Activated T-cell treated with anti-CD3 and anti-CD28 coated beads, Interleukin-2, amount 50 U/mL, for 4 hours (primary cell): ENCODE data around the gene PCNP. TPM values are rescaled to one million over a fixed set of nuclear protein-coding genes. Genes with fewer than 3 reads are reported as not detected.
A peak's percentile ranks its signal among the peaks of the same experiment; 100 is the strongest.
"Not testable (repeated sequence)": the region's sequence is repeated elsewhere in the genome, so short reads cannot be mapped to it uniquely, and the experiment has no call there.

Experiments
- ATAC-seq, 2 donors: fragments of 200-7000 bp; cut with Tn5 transposase; one replicate each; pipeline ENCODE4 v1.10.0; 2021
- DNase-seq: peaks from one replicate; pipeline ENCODE4 v3.0.0-alpha.2; 2020
- H3K27me3 Mint-ChIP-seq: one replicate; pipeline ENCODE4 v1.8.0; 2021; ENCODE audit warnings: low read depth, mixed read lengths
- H3K36me3 Mint-ChIP-seq: one replicate; pipeline ENCODE4 v1.8.0; 2022; ENCODE audit warnings: mixed read lengths; ENCODE audit not compliant: insufficient read depth
- H3K4me1 Mint-ChIP-seq: one replicate; pipeline ENCODE4 v1.8.0; 2021; ENCODE audit warnings: low read depth, mixed read lengths
- H3K4me3 Mint-ChIP-seq: one replicate; pipeline ENCODE4 v1.8.0; 2021; ENCODE audit warnings: mild to moderate bottlenecking, moderate library complexity, mixed read lengths
- H3K9me3 Mint-ChIP-seq: one replicate; pipeline ENCODE4 v1.8.0; 2021; ENCODE audit warnings: mixed read lengths
- total RNA-seq, 3 donors: library from RNA; stranded (reverse); gene quantifications; one replicate each; pipeline ENCODE4 v1.2.1, GENCODE V29; 2021

PCNP gene
- total RNA-seq, 3 donors from 2014 or later, result 186 to 195 (median 191) TPM

DNA sequence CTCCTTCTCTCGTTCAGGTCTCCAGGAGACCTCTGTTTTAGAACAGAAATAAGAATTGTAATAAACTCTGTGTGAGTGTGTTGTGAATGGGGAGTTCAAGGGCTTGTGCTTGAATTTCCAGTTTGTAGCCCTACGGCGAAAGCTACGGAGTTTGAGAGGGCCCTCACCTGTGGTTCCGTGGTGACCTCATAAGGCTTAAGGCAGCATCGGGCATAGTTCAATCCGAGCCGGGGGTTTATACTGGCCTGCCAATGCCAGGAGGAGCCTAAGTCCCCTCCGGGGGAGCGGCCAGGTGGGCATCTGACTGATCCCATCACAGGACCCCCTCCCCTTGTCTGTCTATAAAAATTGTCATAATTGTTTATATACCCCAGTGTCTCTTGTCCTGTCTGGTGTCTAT is 59.2 kb downstream of the PCNP start:
- no peak for ATAC-seq
- H3K9me3 Mint-ChIP-seq, result no peaks in the 10 kb centered on the region
- DNase-seq, result no peak
- no peaks in the 10 kb centered on the region for H3K36me3 Mint-ChIP-seq
- H3K4me1 Mint-ChIP-seq, result peaks cover 2% of the 10 kb centered on the region
- H3K27me3 Mint-ChIP-seq, result no peaks in the 10 kb centered on the region
- H3K4me3 Mint-ChIP-seq, result no peak overlapping the region

DNA sequence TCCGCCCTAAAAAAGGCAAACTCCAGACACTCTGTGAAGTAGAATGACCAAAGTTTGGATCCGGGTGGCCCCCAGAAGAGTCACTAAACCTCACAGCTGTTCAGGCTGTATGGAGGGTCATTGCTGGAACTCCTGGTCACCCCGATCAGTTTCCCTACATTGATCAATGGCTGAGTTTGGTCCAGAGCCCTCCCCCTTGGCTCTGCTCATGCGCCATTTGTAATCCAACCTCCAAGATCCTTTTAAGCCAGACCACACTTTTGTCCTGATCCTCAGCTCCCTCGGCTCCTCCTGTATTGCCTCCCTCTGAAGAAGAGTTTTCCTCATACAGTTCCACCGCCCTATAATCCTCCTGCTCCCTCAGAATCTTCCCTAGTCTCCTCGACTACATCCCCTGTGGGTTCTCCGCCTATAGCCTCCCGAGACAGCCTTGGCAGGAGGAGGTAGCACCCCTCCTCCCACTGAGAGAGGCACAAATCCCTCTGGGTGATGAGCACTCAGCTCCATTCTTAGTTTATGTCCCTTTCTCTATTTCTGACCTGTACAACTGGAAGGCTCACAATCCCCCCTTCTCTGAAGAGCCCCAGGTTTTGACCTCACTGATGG is 60.7 kb downstream of the PCNP start:
- no peaks in the 10 kb centered on the region for H3K9me3 Mint-ChIP-seq
- DNase-seq (no peak), ATAC-seq (no peak)
- peaks cover 2% of the 10 kb centered on the region for H3K4me1 Mint-ChIP-seq
- H3K36me3 Mint-ChIP-seq, result no peaks in the 10 kb centered on the region
- H3K4me3 Mint-ChIP-seq, result no peak overlapping the region
- H3K27me3 Mint-ChIP-seq, result no peaks in the 10 kb centered on the region

DNA sequence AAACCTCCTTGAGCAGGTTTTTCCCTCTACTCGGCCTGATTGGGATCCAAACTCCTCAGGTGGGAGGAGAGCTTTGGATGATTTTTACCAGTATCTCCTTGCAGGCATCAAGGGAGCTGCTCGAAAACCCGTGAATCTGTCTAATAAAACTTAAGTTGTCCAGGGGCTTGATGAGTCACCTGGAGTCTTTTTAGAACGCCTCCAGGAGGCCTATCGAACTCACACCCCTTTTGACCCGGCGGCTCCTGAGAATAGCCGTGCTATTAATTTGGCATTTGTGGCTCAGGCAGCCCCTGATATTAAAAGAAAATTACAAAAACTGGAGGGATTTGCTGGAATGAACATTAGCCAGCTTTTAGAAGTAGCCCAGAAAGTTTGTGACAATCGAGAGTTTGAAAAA is 61.4 kb downstream of the PCNP start:
- DNase-seq (no peak), ATAC-seq (no peak)
- H3K36me3 Mint-ChIP-seq, result no peaks in the 10 kb centered on the region
- H3K4me3 Mint-ChIP-seq, result no peak overlapping the region
- peaks cover 2% of the 10 kb centered on the region for H3K4me1 Mint-ChIP-seq
- H3K27me3 Mint-ChIP-seq, result no peaks in the 10 kb centered on the region
- H3K9me3 Mint-ChIP-seq, result no peaks in the 10 kb centered on the region

DNA sequence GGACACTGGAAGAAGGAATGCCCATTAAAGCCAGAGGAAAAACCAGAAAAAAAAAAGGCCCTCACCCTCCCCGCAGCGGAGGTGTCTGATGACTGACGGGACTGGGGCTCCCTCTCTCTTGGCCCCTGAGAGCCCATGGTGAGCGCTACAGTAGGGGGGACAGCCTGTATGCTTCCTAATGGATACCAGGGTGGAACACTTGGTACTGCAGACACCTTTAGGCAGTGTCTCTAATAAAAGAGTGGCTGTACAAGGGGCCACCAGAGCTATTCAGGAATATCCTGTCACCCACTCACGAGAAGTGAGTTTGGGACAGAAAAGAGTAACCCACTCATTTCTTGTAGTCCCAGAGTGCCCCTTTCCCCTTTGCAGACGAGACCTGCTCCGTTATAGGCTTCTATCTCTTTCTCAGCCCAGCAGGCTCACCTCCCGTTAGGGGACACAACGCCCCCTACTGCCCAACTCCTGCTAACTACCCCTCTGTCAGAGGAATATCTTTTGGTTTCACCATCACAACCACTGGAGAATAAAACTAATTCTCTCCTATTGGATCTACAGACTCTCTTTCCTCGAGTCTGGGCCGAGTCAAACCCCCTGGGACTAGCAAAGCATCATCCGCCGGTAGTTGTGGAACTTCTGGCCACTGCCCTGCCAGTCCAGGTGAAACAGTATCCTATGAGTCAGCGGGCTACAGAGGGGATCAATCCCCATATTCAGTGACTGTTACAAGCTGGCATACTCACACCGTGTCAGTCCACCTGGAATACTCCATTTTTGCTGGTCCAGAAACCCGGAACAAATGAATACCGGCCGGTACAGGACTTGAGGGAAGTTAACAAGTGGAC is 62.2 kb downstream of the PCNP start:
- Mint-ChIP-seq H3K4me1 (peaks cover 2% of the 10 kb centered on the region), H3K36me3 (no peaks in the 10 kb centered on the region), H3K4me3 (no peak overlapping the region), H3K27me3 (no peaks in the 10 kb centered on the region), H3K9me3 (no peaks in the 10 kb centered on the region)
- peak; percentile 83 to 86 for ATAC-seq
- DNase-seq, result peak; percentile 64

DNA sequence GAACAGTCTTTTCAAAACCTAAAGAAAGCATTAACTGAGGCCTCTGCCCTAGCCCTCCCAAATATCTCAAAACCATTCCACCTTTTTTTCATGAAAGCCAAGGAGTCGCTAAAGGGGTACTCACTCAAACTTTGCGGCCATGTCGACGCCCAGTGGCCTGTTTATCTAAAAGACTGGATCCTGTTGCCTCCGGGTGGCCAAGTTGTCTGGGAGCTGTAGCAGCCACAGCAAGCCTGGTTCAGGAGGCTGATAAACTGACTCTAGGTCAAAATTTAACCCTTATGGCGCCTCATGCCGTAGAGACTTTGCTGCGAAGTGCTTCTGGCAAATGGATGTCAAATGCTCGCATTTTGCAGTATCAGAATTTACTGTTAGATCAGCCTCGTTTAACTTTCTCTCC is 63.5 kb downstream of the PCNP start:
- Mint-ChIP-seq H3K4me3 (no peak overlapping the region), H3K4me1 (peaks cover 2% of the 10 kb centered on the region), H3K27me3 (no peaks in the 10 kb centered on the region), H3K9me3 (no peaks in the 10 kb centered on the region), H3K36me3 (no peaks in the 10 kb centered on the region)
- DNase-seq (no peak), ATAC-seq (no peak)

DNA sequence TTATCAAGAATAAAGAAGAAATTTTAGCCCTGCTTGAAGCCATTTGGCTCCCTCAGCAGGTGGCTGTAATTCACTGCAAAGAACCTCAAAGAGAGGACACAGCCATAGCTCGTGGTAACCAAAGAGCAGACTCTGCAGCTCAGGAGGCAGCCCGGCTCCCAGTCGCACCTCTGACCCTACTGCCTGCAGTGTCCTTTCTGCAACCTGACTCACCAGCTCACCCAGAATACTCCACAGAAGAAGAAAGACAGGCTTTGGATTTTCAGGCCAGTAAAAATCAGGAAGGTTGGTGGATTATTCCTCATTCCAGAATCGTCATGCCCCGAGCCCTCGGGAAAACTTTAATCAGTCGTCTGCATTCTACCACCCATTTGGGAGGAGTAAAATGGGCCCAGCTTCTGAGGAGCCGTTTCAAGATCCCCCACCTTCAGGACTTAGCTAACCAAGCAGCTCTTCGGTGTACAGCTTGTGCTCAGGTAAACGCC is 64.3 kb downstream of the PCNP start:
- H3K36me3 Mint-ChIP-seq, result no peaks in the 10 kb centered on the region
- ATAC-seq (no peak), DNase-seq (no peak)
- peaks cover 8% of the 10 kb centered on the region for H3K4me1 Mint-ChIP-seq
- no peaks in the 10 kb centered on the region for H3K27me3 Mint-ChIP-seq
- H3K9me3 Mint-ChIP-seq, result no peaks in the 10 kb centered on the region
- no peak overlapping the region for H3K4me3 Mint-ChIP-seq

DNA sequence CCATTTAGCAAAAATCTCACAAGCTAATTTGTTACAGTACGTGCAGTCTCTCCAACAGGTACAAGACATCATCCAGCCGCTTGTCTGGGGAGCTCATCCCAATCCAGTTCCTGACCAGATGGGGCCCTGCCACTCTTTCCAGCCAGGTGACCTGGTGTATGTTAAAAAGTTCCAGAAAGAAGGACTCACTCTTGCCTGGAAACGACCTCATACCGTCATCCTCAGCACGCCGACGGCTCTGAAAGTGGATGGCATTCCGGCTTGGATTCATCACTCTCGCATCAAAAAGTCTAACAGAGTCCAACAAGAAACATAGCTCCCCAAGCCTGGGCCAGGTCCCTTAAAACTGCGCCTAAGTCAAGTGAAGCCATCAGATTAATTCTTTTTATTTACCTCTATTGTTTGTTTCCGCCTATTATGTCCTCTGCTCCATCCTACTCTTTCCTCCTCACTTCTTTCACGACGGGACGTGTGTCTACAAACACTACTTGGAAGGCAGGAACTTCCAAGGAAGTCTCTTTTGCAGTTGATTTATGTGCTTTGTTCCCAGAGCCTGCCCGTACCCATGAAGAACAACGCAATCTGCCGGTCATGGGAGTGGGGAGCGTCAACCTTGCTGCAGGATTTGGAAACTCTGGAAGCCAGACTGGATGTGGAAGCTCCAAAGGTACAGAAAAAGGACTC is 65.4 kb downstream of the PCNP start:
- Mint-ChIP-seq H3K9me3 (no peaks in the 10 kb centered on the region), H3K4me1 (peaks cover 19% of the 10 kb centered on the region), H3K36me3 (no peaks in the 10 kb centered on the region), H3K27me3 (no peaks in the 10 kb centered on the region), H3K4me3 (no peak overlapping the region)
- no peak for ATAC-seq
- no peak for DNase-seq

DNA sequence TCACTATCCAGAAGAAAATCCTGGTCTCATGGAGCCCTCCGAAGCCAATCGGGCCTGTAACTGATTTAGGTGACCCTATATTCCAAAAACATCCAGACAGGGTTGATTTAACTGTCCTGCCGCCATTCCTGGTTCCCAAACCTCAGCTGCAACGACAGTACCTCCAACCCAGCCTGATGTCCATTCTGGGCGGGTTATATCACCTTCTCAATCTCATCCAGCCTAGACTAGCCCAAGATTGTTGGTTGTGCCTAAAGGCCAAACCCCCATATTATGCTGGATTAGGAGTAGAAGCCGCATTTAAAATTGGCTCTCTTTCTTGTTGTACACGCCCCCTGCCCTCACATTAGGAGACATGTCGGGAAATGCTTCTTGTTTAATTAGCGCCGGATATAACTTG is 66.3 kb downstream of the PCNP start:
- no peak for ATAC-seq
- no peak for DNase-seq
- Mint-ChIP-seq H3K4me3 (no peak overlapping the region), H3K36me3 (no peaks in the 10 kb centered on the region), H3K9me3 (no peaks in the 10 kb centered on the region), H3K4me1 (peaks cover 28% of the 10 kb centered on the region), H3K27me3 (no peaks in the 10 kb centered on the region)

DNA sequence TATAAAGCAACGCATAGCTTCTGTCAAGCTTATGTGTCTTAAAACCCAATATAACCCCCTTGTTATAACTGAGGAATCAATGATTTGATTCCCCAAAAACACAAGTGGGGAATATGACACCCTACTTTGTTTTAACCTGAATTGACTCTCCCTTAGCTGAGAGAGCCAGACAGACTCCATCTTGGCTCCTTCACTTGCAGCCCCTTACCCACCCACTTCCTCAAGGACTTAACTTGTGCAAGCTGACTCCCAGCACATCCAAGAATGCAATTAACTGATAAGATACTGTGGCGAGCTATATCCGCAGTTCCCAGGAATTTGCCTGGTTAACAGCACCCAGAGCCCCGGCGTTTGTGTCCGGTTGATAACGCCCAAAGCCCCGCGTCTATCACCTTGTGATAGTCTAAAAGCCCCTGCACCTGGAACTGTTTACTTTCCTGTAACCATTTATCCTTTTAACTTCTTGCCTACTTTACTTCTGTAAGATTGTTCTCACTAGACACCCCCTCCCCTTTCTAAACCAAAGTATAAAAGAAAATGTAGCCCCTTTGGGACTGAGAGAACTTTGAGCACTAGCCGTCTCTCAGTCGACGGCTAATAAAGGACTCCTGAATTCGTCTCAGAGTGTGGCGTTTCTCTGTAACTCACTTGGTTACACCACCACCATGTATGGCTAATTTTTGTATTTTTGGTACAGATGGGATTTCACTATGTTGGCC is 67.6 kb downstream of the PCNP start:
- DNase-seq, ATAC-seq: not testable (repeated sequence)

DNA sequence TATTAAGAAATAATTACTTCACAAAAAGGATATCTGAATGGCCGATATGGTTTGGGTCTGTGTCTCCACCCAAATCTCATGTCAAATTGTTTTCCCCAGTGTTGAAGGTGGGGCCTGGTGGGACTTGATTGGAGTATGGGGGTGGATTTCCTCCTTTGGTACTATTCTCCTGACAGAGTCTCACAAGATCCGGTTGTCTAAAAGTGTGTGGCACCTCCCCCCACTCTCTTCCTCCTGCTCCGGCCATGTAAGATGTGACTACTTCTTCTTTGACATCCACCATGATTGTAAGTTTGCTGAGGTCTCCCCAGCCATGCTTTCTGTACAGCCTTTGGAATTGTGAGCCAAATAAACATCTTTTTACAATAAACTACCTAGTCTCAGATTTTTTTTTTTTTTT is 68.5 kb downstream of the PCNP start:
- Mint-ChIP-seq H3K4me1 (peaks cover 32% of the 10 kb centered on the region), H3K36me3 (peaks cover 3% of the 10 kb centered on the region), H3K9me3 (no peaks in the 10 kb centered on the region), H3K4me3 (no peak overlapping the region), H3K27me3 (no peaks in the 10 kb centered on the region)
- ATAC-seq (no peak), DNase-seq (no peak)

More for the DNA sequence above, 67.6 kb downstream of the PCNP start:
- peaks cover 32% of the 10 kb centered on the region for H3K4me1 Mint-ChIP-seq
- not testable (repeated sequence) for H3K9me3 Mint-ChIP-seq, H3K36me3 Mint-ChIP-seq, H3K27me3 Mint-ChIP-seq, H3K4me3 Mint-ChIP-seq

DNA sequence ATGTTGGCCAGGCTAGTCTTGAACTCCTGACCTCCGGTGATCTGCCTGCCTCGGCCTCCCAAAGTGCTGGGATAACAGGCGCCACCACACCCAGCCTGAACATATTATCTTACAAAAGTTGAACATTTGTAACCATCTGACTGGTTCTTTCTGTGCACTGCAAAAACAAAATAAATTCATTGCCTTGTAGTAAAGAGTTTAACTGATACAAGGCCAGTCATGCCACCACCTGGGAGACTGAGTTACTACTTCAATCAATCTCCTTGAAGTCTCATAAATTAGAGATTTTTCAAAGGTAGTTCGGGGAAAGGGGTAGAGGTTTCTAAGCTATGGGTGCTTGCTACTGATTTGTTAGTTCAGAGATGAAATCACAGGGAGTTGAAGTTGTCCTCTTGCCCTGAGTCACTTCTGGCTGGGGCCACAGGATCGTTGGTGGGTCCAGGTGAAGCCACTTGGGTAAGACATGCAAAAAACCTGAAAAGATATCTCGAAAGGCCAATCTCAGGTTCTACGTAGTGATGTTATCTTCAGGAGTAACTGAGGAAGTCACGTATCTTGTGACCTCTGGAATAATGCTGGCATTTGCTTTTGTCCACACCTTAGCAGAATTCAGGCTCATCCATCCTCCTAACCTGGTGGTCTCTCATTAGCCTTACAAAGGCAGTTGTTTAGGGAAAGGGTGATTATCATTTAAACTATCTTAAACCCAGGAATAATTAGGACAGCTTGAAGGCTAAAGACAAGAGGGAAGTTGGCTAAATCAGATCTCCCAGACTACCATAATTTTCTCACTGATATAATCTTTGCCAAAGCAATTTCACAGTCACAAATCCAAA is 69.2 kb downstream of the PCNP start:
- ATAC-seq (no peak), DNase-seq (no peak)
- Mint-ChIP-seq H3K9me3 (no peaks in the 10 kb centered on the region), H3K4me3 (no peak overlapping the region), H3K4me1 (peaks cover 32% of the 10 kb centered on the region), H3K36me3 (peaks cover 3% of the 10 kb centered on the region), H3K27me3 (no peaks in the 10 kb centered on the region)
